Keratinocyte (primary cell): ENCODE results near the gene CELSR1. TPM values are rescaled to one million over a fixed set of nuclear protein-coding genes. Genes with fewer than 3 reads are reported as not detected.

ENCODE experiments used
- DNase-seq: peaks from one replicate; pipeline ENCODE4 v3.0.0-alpha.2; 2011; ENCODE audit warnings: low read depth, missing footprints, low spot score
- FAIRE-seq: peaks from 2 replicates; lab custom pipeline; 2011; peaks lifted over from hg19 to GRCh38; lab: Jason Lieb, UNC
- H2AFZ ChIP-seq: 2 replicates; pipeline ENCODE4 v1.6.0; 2012; ENCODE audit warnings: low read length, control low read depth, inconsistent platforms; ENCODE audit not compliant: control insufficient read depth
- H3K27ac ChIP-seq: 2 replicates; pipeline ENCODE4 v1.5.1; 2011; ENCODE audit warnings: low read length; ENCODE audit not compliant: control insufficient read depth, insufficient read depth
- H3K27me3 ChIP-seq: 3 replicates; pipeline ENCODE4 v1.6.0; 2011; ENCODE audit warnings: low read length; ENCODE audit not compliant: control insufficient read depth, insufficient read depth; ENCODE audit errors: extremely low read depth
- H3K36me3 ChIP-seq, 2 experiments: 2 replicates in 1 of 2; 3 replicates in 1 of 2; pipeline ENCODE4 v1.5.1; 2011; ENCODE audit warnings: low read length in 2 of 2, mild to moderate bottlenecking in 1 of 2; ENCODE audit not compliant: control insufficient read depth in 2 of 2, insufficient read depth in 2 of 2; ENCODE audit errors: extremely low read depth in 1 of 2
- H3K4me1 ChIP-seq: 3 replicates; pipeline ENCODE4 v1.5.1; 2011; ENCODE audit warnings: low read length; ENCODE audit not compliant: control insufficient read depth, insufficient read depth; ENCODE audit errors: extremely low read depth
- H3K4me2 ChIP-seq: 3 replicates; pipeline ENCODE4 v1.6.0; 2011; ENCODE audit warnings: low read depth, low read length; ENCODE audit not compliant: control insufficient read depth, insufficient read depth; ENCODE audit errors: extremely low read depth
- H3K4me3 ChIP-seq, 3 experiments: fragments of 200-600 bp in 1 of 3; sonication (generic) in 1 of 3; 2 replicates in 2 of 3; 3 replicates in 1 of 3; pipeline ENCODE4 v1.5.1; 2011 to 2016; ENCODE audit warnings: low read length in 3 of 3, mild to moderate bottlenecking in 3 of 3, control low read depth in 2 of 3, inconsistent platforms in 1 of 3, low read depth in 1 of 3, mixed read lengths in 1 of 3, mixed run types in 1 of 3, moderate library complexity in 1 of 3; ENCODE audit not compliant: control insufficient read depth in 2 of 3, insufficient read depth in 2 of 3; ENCODE audit errors: extremely low read depth in 1 of 3
- H3K79me2 ChIP-seq: 2 replicates; pipeline ENCODE4 v1.6.0; 2012; ENCODE audit warnings: low read length; ENCODE audit not compliant: control insufficient read depth, insufficient read depth
- H3K9ac ChIP-seq: 3 replicates; pipeline ENCODE4 v1.6.0; 2011; ENCODE audit warnings: low read length; ENCODE audit not compliant: control insufficient read depth, insufficient read depth; ENCODE audit errors: extremely low read depth
- H3K9me1 ChIP-seq: 3 replicates; pipeline ENCODE4 v1.6.0; 2011; ENCODE audit warnings: low read length; ENCODE audit not compliant: control insufficient read depth, insufficient read depth; ENCODE audit errors: extremely low read depth
- H3K9me3 ChIP-seq: 2 replicates; pipeline ENCODE4 v1.5.1; 2012; ENCODE audit warnings: low read depth, low read length; ENCODE audit not compliant: control insufficient read depth
- H4K20me1 ChIP-seq: 3 replicates; pipeline ENCODE4 v1.6.0; 2011; ENCODE audit warnings: low read length; ENCODE audit not compliant: control insufficient read depth, insufficient read depth; ENCODE audit errors: extremely low read depth
- CTCF ChIP-seq, 3 experiments: IDR thresholded peaks in 1 of 3; conservative IDR thresholded peaks in 1 of 3; optimal IDR thresholded peaks in 1 of 3; 2 replicates in 2 of 3; 3 replicates in 1 of 3; pipeline versions ENCODE3 to v1.5.1; 2011; ENCODE audit warnings: low read length in 3 of 3, mild to moderate bottlenecking in 3 of 3, moderate library complexity in 2 of 3, control low read depth in 1 of 3, inconsistent platforms in 1 of 3; ENCODE audit not compliant: insufficient read depth in 2 of 3; ENCODE audit errors: extremely low read depth in 1 of 3
- EZH2 ChIP-seq: IDR thresholded peaks from one replicate; pipeline ENCODE4 v1.6.1; 2012; ENCODE audit warnings: inconsistent platforms, mild to moderate bottlenecking, low read length, moderate library complexity
- dilution Hi-C: fragments of 300-500 bp; cut with MboI; formaldehyde crosslinking; loops from one replicate; pipeline ENCODE4 v1.7.0; 2020; ENCODE audit warnings: low sequenced_read_pairs; ENCODE audit not compliant: extremely low pct_ligation_motif_present
- polyA plus RNA-seq, 5 experiments: library from polyadenylated mRNA; depleted of rRNA in 3 of 5; stranded (reverse) in 3 of 5; stranded (forward) in 1 of 5; unstranded in 1 of 5; fragments of >200 nt; gene quantifications; 1 replicate in 1 of 5; 2 replicates in 3 of 5; 3 replicates in 1 of 5; pipeline versions ENCODE4 v1.2.1 to v1.2.3, GENCODE V29; 2011 to 2012; ENCODE audit warnings: missing spikeins in 2 of 5, low read depth in 1 of 5, low replicate concordance in 1 of 5

The CELSR1 gene
- polyA plus RNA-seq, 1 donor (not counting 4 experiments of a cell fraction or from before 2014, with no cell fraction given), result 16.1 TPM

GRCh38 chr22:46329616-46330015 lies 207.8 kb downstream of the CELSR1 start:
- no peak overlapping the region for H3K4me2 ChIP-seq
- no peaks in the 10 kb centered on the region for H3K79me2 ChIP-seq
- H3K4me3 ChIP-seq, result no peak overlapping the region
- TF ChIP-seq CTCF (optimal IDR thresholded peaks at IDR 0.05 in 1 of 3, IDR thresholded peaks at IDR 0.05 in 1 of 3, conservative IDR thresholded peaks at IDR 0.05 in 1 of 3; ENCODE audit: extremely low read depth in 1 of 3, insufficient read depth in 2 of 3, low read length in 3 of 3) (no peak), EZH2 (no peak)
- no peaks in the 10 kb centered on the region for H3K9me1 ChIP-seq
- H2AFZ ChIP-seq, result no peak overlapping the region
- no peaks in the 10 kb centered on the region for H4K20me1 ChIP-seq
- H3K4me1 ChIP-seq, result no peaks in the 10 kb centered on the region
- dilution Hi-C loops, result no loop called here
- H3K9ac ChIP-seq, result no peak overlapping the region
- no peaks in the 10 kb centered on the region for H3K9me3 ChIP-seq
- DNase-seq (no peak), FAIRE-seq (no peak)
- H3K27me3 ChIP-seq, result no peaks in the 10 kb centered on the region
- no peak overlapping the region for H3K27ac ChIP-seq
- H3K36me3 ChIP-seq, result peaks cover 4 to 36% of the 10 kb centered on the region in 2 experiments

GRCh38 chr22:46328797-46329196 lies 208.6 kb downstream of the CELSR1 start:
- Histone ChIP-seq H3K36me3 (peaks cover 4 to 36% of the 10 kb centered on the region in 2 experiments), H3K4me2 (no peak overlapping the region), H3K9ac (no peak overlapping the region), H3K4me1 (no peaks in the 10 kb centered on the region), H3K4me3 (no peak overlapping the region), H3K9me1 (no peaks in the 10 kb centered on the region), H4K20me1 (no peaks in the 10 kb centered on the region), H3K27me3 (no peaks in the 10 kb centered on the region), H3K79me2 (no peaks in the 10 kb centered on the region), H3K27ac (no peak overlapping the region), H2AFZ (no peak overlapping the region), H3K9me3 (no peaks in the 10 kb centered on the region)
- FAIRE-seq (no peak), DNase-seq (no peak)
- dilution Hi-C loops, result no loop called here
- TF ChIP-seq CTCF (optimal IDR thresholded peaks at IDR 0.05 in 1 of 3, IDR thresholded peaks at IDR 0.05 in 1 of 3, conservative IDR thresholded peaks at IDR 0.05 in 1 of 3; ENCODE audit: extremely low read depth in 1 of 3, insufficient read depth in 2 of 3, low read length in 3 of 3) (no peak), EZH2 (no peak)
